ENCODE measurements around the gene TAF11L2. TPM values are rescaled to one million over a fixed set of nuclear protein-coding genes. Genes with fewer than 3 reads are reported as not detected.
"Not testable (repeated sequence)": the region's sequence is repeated elsewhere in the genome, so short reads cannot be mapped to it uniquely, and the experiment has no call there.

Gene TAF11L2
- not detected in 2 replicates for total RNA-seq

DNA sequence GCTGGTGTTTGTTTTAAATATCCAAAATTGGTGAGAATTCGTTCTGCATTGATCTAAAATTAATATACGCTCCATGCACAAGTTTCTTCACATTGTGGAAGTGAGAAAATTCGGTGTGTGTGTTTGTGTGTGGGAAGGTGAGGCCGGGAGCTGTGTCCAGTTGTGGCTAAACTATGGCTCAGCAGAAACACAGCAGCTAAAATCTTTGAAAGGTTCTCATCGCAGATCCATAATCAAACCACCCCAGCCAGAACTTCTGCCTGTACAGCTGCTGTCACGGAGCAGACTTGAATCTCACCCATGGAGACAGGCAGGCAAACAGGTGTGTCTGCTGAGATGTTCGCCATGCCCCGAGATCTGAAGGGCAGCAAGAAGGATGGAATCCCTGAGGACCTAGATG lies at the start of gene TAF11L2:
Gene TAF11L2 (plus strand): TSS at position 301 of the 400 bp plus-strand sequence.
- DNase-seq; H3K27me3 Mint-ChIP-seq; intact Hi-C loops (cut with micrococcal nuclease); H3K4me1 Mint-ChIP-seq; H3K4me3 Mint-ChIP-seq; H3K9me3 Mint-ChIP-seq; H3K27ac Mint-ChIP-seq; H3K36me3 Mint-ChIP-seq (ENCODE audit: low read depth): not testable (repeated sequence)

DNA sequence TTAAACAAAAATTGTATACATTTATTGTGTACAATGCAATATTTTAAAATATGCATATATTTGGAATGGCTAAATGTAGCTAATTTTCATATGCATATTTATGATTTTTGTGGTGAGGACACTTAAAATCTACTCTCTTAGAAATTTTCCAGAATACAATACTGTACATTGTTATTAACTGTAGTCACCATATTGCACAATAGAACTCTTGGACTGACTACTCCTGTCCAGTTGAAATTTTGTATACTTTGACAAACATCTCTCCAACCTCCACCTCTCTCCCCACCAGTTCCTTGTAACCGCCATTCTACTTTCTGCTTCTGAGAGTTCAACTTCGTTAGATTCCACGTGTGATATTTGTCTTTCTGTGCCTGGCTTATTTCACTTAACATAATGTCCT lies 49.2 kb upstream of the TAF11L2 start:
- DNase-seq = no peak
- Mint-ChIP-seq H3K27me3 (no peaks in the 10 kb centered on the region), H3K4me1 (no peaks in the 10 kb centered on the region), H3K4me3 (no peak overlapping the region), H3K27ac (no peak overlapping the region), H3K36me3 (ENCODE audit: low read depth) (no peaks in the 10 kb centered on the region), H3K9me3 (peaks cover 16% of the 10 kb centered on the region)
- intact Hi-C loops (cut with micrococcal nuclease) = no loop called here

GRCh38 chr5:17452936-17453335 lies 45.1 kb upstream of the TAF11L2 start:
- Mint-ChIP-seq H3K4me1 (no peaks in the 10 kb centered on the region), H3K27ac (no peak overlapping the region), H3K36me3 (ENCODE audit: low read depth) (no peaks in the 10 kb centered on the region), H3K27me3 (no peaks in the 10 kb centered on the region), H3K4me3 (no peak overlapping the region), H3K9me3 (peaks cover 16% of the 10 kb centered on the region)
- DNase-seq = no peak
- intact Hi-C loops (cut with micrococcal nuclease) = no loop called here

- Mint-ChIP-seq H3K9me3 (peaks cover 15% of the 10 kb centered on the region), H3K36me3 (ENCODE audit: low read depth) (no peaks in the 10 kb centered on the region), H3K4me1 (no peaks in the 10 kb centered on the region), H3K4me3 (no peak overlapping the region), H3K27ac (no peak overlapping the region), H3K27me3 (no peaks in the 10 kb centered on the region)
- intact Hi-C loops (cut with micrococcal nuclease) = no loop called here
- no peak for DNase-seq
These were observed 42.1 kb upstream of the TAF11L2 start for GRCh38 chr5:17455942-17456341.

- no peak for DNase-seq
- H3K4me3 Mint-ChIP-seq = no peak overlapping the region
- H3K9me3 Mint-ChIP-seq = peaks cover 21% of the 10 kb centered on the region
- no peaks in the 10 kb centered on the region for H3K27me3 Mint-ChIP-seq
- H3K27ac Mint-ChIP-seq = no peak overlapping the region
- H3K36me3 Mint-ChIP-seq (ENCODE audit: low read depth) = no peaks in the 10 kb centered on the region
- H3K4me1 Mint-ChIP-seq = no peaks in the 10 kb centered on the region
- intact Hi-C loops (cut with micrococcal nuclease) = no loop called here
These were observed 36.2 kb upstream of the TAF11L2 start for GRCh38 chr5:17461793-17462192.

DNA sequence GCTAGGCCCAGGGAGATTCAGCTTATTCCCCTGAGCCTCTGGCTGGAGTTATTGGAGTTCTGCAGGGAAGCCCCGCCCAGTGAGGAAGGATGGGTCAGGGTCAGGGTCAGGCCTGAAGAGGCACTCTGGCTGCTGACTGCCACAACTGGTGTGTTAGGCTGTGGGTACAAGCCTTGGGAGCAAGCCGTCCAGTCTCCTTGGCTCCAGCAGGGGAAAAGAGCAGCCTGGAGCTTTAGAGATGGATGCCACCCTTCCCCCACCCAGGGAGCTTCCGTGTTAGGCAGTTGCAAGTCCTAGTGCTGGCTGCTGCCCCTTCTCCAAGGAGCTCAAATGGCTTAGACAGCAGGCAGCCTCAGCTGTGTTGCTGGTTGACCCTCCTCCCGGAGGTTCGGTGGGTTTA lies 34.4 kb upstream of the TAF11L2 start:
- intact Hi-C loops (cut with micrococcal nuclease) = no loop called here
- no peaks in the 10 kb centered on the region for H3K4me1 Mint-ChIP-seq
- H3K9me3 Mint-ChIP-seq = peaks cover 18% of the 10 kb centered on the region
- H3K4me3 Mint-ChIP-seq = no peak overlapping the region
- H3K27ac Mint-ChIP-seq = no peak overlapping the region
- H3K36me3 Mint-ChIP-seq (ENCODE audit: low read depth) = no peaks in the 10 kb centered on the region
- no peaks in the 10 kb centered on the region for H3K27me3 Mint-ChIP-seq
- no peak for DNase-seq

GRCh38 chr5:17470064-17470463 lies 28.0 kb upstream of the TAF11L2 start:
- Mint-ChIP-seq H3K4me3 (no peak overlapping the region), H3K36me3 (ENCODE audit: low read depth) (no peaks in the 10 kb centered on the region), H3K27me3 (no peaks in the 10 kb centered on the region), H3K4me1 (no peaks in the 10 kb centered on the region), H3K27ac (no peak overlapping the region), H3K9me3 (peaks cover 4% of the 10 kb centered on the region)
- DNase-seq = no peak
- intact Hi-C loops (cut with micrococcal nuclease) = no loop called here

- intact Hi-C loops (cut with micrococcal nuclease); H3K9me3 Mint-ChIP-seq; H3K27ac Mint-ChIP-seq; H3K4me1 Mint-ChIP-seq; DNase-seq; H3K36me3 Mint-ChIP-seq (ENCODE audit: low read depth); H3K27me3 Mint-ChIP-seq; H3K4me3 Mint-ChIP-seq: not testable (repeated sequence)
These were observed 23.0 kb upstream of the TAF11L2 start for GRCh38 chr5:17475064-17475463.

DNA sequence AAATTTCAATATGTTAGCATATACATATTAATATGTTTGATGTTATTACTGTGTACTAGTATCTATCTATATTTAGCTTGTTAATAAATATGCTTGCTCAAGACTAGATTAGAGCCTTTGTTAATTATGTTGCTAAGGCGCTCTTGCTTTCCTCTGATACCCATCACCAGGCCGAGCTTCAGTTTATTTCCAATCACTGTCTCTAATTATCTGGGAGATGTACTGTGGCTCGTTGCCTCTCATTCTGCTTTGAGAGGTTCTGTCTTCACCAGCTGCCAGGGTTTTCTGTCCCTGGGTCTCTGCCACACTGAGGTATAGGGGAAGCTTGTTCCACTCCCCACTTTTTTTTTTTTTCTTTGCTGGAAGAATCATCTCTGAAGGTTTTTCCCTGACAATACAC lies 21.0 kb upstream of the TAF11L2 start:
- no peak overlapping the region for H3K27ac Mint-ChIP-seq
- no peak overlapping the region for H3K4me3 Mint-ChIP-seq
- intact Hi-C loops (cut with micrococcal nuclease) = no loop called here
- H3K4me1 Mint-ChIP-seq = no peaks in the 10 kb centered on the region
- no peaks in the 10 kb centered on the region for H3K27me3 Mint-ChIP-seq
- H3K9me3 Mint-ChIP-seq = peaks cover 3% of the 10 kb centered on the region
- no peak for DNase-seq
- no peaks in the 10 kb centered on the region for H3K36me3 Mint-ChIP-seq (ENCODE audit: low read depth)

GRCh38 chr5:17477573-17478265 lies 20.3 kb upstream of the TAF11L2 start:
- Mint-ChIP-seq H3K27ac (no peak overlapping the region), H3K4me3 (no peak overlapping the region), H3K27me3 (no peaks in the 10 kb centered on the region), H3K9me3 (peaks cover 3% of the 10 kb centered on the region), H3K36me3 (ENCODE audit: low read depth) (no peaks in the 10 kb centered on the region), H3K4me1 (no peaks in the 10 kb centered on the region)
- intact Hi-C loops (cut with micrococcal nuclease) = no loop called here
- DNase-seq = no peak

DNA sequence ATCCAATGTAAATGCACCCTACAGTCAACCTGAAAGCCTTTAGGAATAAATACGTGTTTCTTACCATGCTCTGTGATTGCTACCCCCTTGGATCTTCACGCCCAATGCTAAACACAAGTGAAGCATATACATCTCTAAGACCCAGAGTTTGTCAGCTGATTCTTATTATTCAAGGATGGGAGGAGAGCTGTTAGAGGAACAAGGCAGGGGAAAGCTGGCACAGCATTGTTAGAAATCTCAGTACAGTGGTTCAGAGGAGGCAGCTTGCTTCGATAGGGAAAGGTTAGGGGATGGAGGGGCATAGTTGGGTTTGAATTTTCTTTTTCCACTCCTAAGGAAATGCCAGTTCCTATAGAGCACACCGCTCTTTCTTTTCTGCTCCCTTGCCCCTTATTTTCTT lies 16.7 kb upstream of the TAF11L2 start:
- no peak overlapping the region for H3K27ac Mint-ChIP-seq
- DNase-seq = no peak
- H3K4me3 Mint-ChIP-seq = no peak overlapping the region
- intact Hi-C loops (cut with micrococcal nuclease) = no loop called here
- no peaks in the 10 kb centered on the region for H3K27me3 Mint-ChIP-seq
- peaks cover 3% of the 10 kb centered on the region for H3K9me3 Mint-ChIP-seq
- H3K36me3 Mint-ChIP-seq (ENCODE audit: low read depth) = no peaks in the 10 kb centered on the region
- no peaks in the 10 kb centered on the region for H3K4me1 Mint-ChIP-seq

GRCh38 chr5:17482790-17483189 lies 15.2 kb upstream of the TAF11L2 start:
- intact Hi-C loops (cut with micrococcal nuclease) = no loop called here
- H3K4me3 Mint-ChIP-seq = no peak overlapping the region
- no peaks in the 10 kb centered on the region for H3K4me1 Mint-ChIP-seq
- DNase-seq = no peak
- H3K27ac Mint-ChIP-seq = no peak overlapping the region
- peaks cover 3% of the 10 kb centered on the region for H3K9me3 Mint-ChIP-seq
- no peaks in the 10 kb centered on the region for H3K27me3 Mint-ChIP-seq
- H3K36me3 Mint-ChIP-seq (ENCODE audit: low read depth) = no peaks in the 10 kb centered on the region

DNA sequence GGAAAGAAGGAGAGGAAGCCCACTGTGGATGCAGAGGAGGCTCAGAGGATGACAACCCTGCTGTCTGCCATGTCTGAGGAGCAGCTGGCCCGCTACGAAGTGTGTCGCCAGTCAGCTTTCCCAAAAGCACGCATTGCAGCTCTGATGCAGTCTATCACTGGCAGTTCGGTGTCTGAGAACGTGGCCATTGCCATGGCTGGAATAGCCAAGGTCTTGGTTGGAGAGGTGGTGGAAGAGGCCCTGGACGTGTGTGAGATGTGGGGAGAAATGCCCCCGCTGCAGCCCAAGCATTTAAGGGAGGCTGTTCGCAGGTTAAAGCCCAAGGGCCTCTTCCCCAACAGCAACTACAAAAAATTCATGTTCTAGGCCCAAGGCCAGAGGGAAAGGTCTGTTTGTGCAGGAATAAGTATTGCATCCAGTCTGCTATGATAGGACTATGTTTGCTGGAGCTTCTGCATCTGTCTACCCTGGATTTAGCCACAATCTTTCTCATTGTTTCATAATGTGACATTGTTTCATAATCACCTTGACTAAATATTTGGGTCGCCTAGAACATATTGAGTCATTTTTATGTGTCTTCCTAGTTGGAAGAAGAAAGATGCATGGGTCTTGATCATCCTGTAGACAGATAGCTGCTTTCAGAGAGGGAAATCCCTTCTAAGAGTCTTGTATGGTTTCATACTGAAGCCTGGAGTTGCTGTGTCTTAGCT lies 11.4 kb upstream of the TAF11L2 start:
- DNase-seq; intact Hi-C loops (cut with micrococcal nuclease); H3K27me3 Mint-ChIP-seq; H3K27ac Mint-ChIP-seq; H3K4me1 Mint-ChIP-seq; H3K36me3 Mint-ChIP-seq (ENCODE audit: low read depth); H3K9me3 Mint-ChIP-seq; H3K4me3 Mint-ChIP-seq: not testable (repeated sequence)

DNA sequence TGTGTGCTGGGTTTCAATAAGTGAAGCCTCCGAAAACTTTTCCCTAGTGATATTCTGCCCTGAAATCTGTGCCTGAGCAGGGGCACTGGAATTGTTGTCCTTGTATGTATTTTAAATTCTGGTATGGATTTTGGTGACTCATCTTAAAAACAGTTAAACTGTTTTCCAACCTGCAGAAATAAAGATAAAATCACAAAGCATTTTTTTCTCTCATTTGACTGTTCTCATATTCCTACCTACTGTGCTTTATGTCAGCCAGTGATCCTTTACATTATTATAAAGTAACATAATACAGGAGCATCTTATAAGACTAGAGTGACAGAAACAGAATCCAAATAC lies 10.9 kb upstream of the TAF11L2 start:
- intact Hi-C loops (cut with micrococcal nuclease) = no loop called here
- H3K4me1 Mint-ChIP-seq = no peaks in the 10 kb centered on the region
- no peaks in the 10 kb centered on the region for H3K27me3 Mint-ChIP-seq
- DNase-seq = no peak
- peaks cover 3% of the 10 kb centered on the region for H3K9me3 Mint-ChIP-seq
- no peaks in the 10 kb centered on the region for H3K36me3 Mint-ChIP-seq (ENCODE audit: low read depth)
- H3K4me3 Mint-ChIP-seq = no peak overlapping the region
- H3K27ac Mint-ChIP-seq = no peak overlapping the region

GRCh38 chr5:17491257-17491656 lies 6.8 kb upstream of the TAF11L2 start:
- DNase-seq; H3K4me1 Mint-ChIP-seq; intact Hi-C loops (cut with micrococcal nuclease); H3K36me3 Mint-ChIP-seq (ENCODE audit: low read depth); H3K27ac Mint-ChIP-seq; H3K27me3 Mint-ChIP-seq; H3K9me3 Mint-ChIP-seq; H3K4me3 Mint-ChIP-seq: not testable (repeated sequence)
